ENCODE results near the gene TRAPPC3L. TPM values are rescaled to one million over a fixed set of nuclear protein-coding genes. Genes with fewer than 3 reads are reported as not detected.

Gene TRAPPC3L
- total and polyA plus RNA-seq, 2 experiments from 2014 or later = not detected

DNA sequence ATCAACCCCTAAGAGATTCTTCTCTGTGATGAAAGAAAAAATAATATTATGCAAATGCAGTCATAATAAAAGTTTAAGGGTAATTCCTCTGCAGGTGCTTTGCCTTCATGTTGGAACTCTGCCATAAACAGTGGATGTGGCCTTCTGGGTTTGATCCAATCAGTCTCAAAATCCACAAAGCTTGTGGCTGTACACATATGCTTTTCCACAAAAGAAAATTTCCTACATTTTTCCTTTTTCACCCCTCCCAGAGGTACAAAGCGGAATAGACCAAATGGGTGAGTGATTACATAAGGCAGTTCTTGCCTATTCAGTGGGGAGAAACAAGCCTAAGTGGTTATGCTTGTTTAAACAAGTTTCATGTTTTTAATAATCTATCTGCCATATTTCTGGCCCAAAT, 17.4 kb downstream of the TRAPPC3L start:
- Histone ChIP-seq H3K4me3 (no peak overlapping the region), H3K9me3 (ENCODE audit: low read depth) (no peaks in the 10 kb centered on the region), H3K27me3 (no peaks in the 10 kb centered on the region), H3K4me1 (ENCODE audit: low read depth) (peaks cover 3% of the 10 kb centered on the region), H3K36me3 (no peaks in the 10 kb centered on the region), H3K27ac (no peak overlapping the region)
- DNase-seq (ENCODE audit: low read depth in 1 of 2, low spot score in 1 of 2) = no peak
- TF ChIP-seq, protein P1, sequence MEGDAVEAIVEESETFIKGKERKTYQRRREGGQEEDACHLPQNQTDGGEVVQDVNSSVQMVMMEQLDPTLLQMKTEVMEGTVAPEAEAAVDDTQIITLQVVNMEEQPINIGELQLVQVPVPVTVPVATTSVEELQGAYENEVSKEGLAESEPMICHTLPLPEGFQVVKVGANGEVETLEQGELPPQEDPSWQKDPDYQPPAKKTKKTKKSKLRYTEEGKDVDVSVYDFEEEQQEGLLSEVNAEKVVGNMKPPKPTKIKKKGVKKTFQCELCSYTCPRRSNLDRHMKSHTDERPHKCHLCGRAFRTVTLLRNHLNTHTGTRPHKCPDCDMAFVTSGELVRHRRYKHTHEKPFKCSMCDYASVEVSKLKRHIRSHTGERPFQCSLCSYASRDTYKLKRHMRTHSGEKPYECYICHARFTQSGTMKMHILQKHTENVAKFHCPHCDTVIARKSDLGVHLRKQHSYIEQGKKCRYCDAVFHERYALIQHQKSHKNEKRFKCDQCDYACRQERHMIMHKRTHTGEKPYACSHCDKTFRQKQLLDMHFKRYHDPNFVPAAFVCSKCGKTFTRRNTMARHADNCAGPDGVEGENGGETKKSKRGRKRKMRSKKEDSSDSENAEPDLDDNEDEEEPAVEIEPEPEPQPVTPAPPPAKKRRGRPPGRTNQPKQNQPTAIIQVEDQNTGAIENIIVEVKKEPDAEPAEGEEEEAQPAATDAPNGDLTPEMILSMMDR (IDR thresholded peaks at IDR 0.05; ENCODE audit: low read depth, low read length) = no peak

DNA sequence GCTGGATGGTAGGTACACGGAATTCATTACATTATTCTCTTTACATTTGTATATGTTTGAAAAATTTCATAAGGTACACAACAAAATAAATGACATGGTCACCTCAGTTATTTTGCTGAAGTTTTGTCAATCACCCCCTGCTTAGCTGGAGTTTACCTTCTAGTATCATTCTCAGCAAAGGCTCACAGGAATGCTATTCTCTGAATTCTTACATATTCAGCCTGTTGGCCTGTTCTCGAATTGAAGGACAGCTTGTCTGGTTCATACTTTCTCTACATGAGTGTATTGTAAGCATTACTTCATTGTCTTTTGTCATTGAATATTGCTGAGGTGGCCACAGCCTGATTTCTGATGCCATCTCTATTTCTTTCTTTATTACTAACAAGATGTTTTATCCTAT, 21.2 kb downstream of the TRAPPC3L start:
- no peaks in the 10 kb centered on the region for H3K9me3 ChIP-seq (ENCODE audit: low read depth)
- no peak for DNase-seq (ENCODE audit: low read depth in 1 of 2, low spot score in 1 of 2)
- no peak overlapping the region for H3K4me3 ChIP-seq
- no peaks in the 10 kb centered on the region for H3K27me3 ChIP-seq
- H3K4me1 ChIP-seq (ENCODE audit: low read depth) = peaks cover 3% of the 10 kb centered on the region
- no peak overlapping the region for H3K27ac ChIP-seq
- H3K36me3 ChIP-seq = no peaks in the 10 kb centered on the region
- TF ChIP-seq, protein P1 (IDR thresholded peaks at IDR 0.05; ENCODE audit: low read depth, low read length) = no peak

DNA sequence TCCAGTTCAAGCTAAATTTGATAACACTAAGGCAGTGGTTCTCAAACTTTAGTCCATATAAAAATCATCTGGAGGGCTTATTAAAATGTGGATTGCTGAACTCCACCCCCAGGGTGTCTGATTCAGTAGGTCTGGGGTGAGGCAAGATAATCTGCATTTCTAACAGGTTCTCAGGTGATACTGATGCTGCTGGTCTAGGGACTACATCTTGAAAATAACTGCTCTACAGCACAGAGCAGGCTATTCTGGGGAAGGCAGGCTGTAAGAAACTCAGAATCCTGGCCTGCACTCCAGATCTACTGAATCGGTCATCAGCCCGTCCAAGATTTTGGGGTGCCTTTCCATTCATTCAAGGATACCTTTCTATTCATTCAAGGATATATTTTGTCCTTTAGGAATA, 22.6 kb downstream of the TRAPPC3L start:
- no peak overlapping the region for H3K4me3 ChIP-seq
- TF ChIP-seq, protein P1 (IDR thresholded peaks at IDR 0.05; ENCODE audit: low read depth, low read length) = no peak
- no peak for DNase-seq (ENCODE audit: low read depth in 1 of 2, low spot score in 1 of 2)

DNA sequence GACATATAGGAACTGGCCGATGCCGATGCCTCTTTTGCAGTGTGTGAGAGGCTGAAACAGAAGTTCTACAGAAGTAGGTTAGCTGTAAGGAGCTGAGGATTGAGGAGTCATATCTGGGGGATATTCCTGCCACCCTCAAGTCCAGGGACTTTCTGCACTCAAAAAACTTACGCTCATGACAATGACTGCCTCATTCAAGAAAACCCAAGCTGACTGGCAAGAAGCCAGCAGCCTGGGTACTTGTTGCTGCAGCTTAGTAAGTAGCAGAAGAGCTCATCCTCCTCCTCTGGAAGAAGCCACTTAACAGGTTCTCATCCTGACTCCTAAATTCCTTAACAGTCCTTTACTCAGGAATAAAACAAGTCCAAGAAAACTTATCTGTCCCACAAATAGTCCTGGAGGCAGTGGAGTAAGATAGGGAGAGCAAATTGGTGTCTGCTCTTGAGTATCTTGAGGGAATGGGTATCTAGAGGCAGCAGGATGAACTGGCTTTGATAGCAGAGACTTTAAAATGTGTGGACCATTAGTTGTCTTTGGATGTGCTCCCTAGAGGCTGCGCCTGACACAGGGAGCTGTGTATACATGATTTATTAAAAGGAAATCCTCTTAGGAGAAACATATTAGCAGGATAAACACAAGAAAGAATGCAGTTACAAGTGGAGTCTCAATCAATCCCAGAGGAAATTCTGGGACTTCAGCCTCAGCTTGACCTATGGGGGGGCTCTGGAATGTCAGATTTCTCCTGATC, 26.7 kb downstream of the TRAPPC3L start:
- DNase-seq (ENCODE audit: low read depth in 1 of 2, low spot score in 1 of 2) = no peak
- no peaks in the 10 kb centered on the region for H3K36me3 ChIP-seq

More for the DNA sequence above, 22.6 kb downstream of the TRAPPC3L start:
- H3K27ac ChIP-seq = no peak overlapping the region
- no peaks in the 10 kb centered on the region for H3K4me1 ChIP-seq (ENCODE audit: low read depth)
- no peaks in the 10 kb centered on the region for H3K27me3 ChIP-seq
- no peaks in the 10 kb centered on the region for H3K36me3 ChIP-seq
- no peaks in the 10 kb centered on the region for H3K9me3 ChIP-seq (ENCODE audit: low read depth)

DNA sequence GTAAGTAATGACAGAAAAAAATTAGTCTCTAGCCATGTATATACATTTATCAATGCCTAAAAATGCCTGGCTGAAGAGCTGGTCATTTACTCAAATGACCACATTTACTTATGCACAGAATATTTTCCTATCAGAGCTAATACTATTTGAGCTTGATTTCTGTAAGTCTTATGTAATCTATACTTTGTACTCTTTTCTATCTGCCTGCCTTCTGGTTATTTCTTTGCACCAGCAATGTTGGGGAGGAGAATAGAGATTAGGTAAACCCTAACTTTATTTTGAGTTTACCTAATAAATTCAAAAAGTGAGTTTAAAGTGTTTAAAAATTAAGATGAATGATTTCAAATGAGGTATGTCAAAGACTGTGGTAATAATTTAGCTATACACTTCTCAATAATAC, 30.3 kb downstream of the TRAPPC3L start:
- no peak for DNase-seq (ENCODE audit: low read depth in 1 of 2, low spot score in 1 of 2)
- Histone ChIP-seq H3K36me3 (no peaks in the 10 kb centered on the region), H3K27me3 (no peaks in the 10 kb centered on the region), H3K4me3 (no peak overlapping the region), H3K4me1 (ENCODE audit: low read depth) (no peaks in the 10 kb centered on the region), H3K9me3 (ENCODE audit: low read depth) (no peaks in the 10 kb centered on the region), H3K27ac (no peak overlapping the region)
- TF ChIP-seq, protein P1 (IDR thresholded peaks at IDR 0.05; ENCODE audit: low read depth, low read length) = no peak

More for the DNA sequence above, 26.7 kb downstream of the TRAPPC3L start:
- Histone ChIP-seq H3K27me3 (no peaks in the 10 kb centered on the region), H3K27ac (no peak overlapping the region), H3K4me1 (ENCODE audit: low read depth) (no peaks in the 10 kb centered on the region), H3K9me3 (ENCODE audit: low read depth) (no peaks in the 10 kb centered on the region), H3K4me3 (no peak overlapping the region)
- TF ChIP-seq, protein P1 (IDR thresholded peaks at IDR 0.05; ENCODE audit: low read depth, low read length) = no peak
